Measurements from ENCODE around the gene ZNF687.

ZNF687 gene

GRCh38 chr1:151281225-151281968, 702 bp upstream of the ZNF687 start:
- DNase-seq = peak; percentile 99 to 100 (median 99)

- DNase-seq = peak in 1 of 3 experiments; percentile 67
Observed at GRCh38 chr1:151282883-151283725, 1.0 kb downstream of the ZNF687 start.

GRCh38 chr1:151284013-151284577, 2.0 kb downstream of the ZNF687 start:
- no peak for DNase-seq

- no peak for DNase-seq
Observed at GRCh38 chr1:151286619-151287340, 4.7 kb downstream of the ZNF687 start.

GRCh38 chr1:151287341-151287699, 5.2 kb downstream of the ZNF687 start:
- no peak for DNase-seq

- DNase-seq = no peak
Observed at GRCh38 chr1:151287767-151288500, 5.8 kb downstream of the ZNF687 start.

GRCh38 chr1:151288502-151288901, 6.4 kb downstream of the ZNF687 start:
- DNase-seq = no peak

GRCh38 chr1:151289080-151289935, 7.2 kb downstream of the ZNF687 start:
- DNase-seq = no peak

GRCh38 chr1:151289991-151290708, 8.1 kb downstream of the ZNF687 start:
- DNase-seq = no peak

GRCh38 chr1:151290709-151291303, 8.7 kb downstream of the ZNF687 start:
- no peak for DNase-seq

GRCh38 chr1:151292207-151293030, 10.3 kb downstream of the ZNF687 start:
- DNase-seq = no peak

- no peak for DNase-seq
Observed at GRCh38 chr1:151293093-151293492, 11.0 kb downstream of the ZNF687 start.

- DNase-seq = no peak
Observed at GRCh38 chr1:151294742-151295462, 12.8 kb downstream of the ZNF687 start.

GRCh38 chr1:151309811-151310323, 27.8 kb downstream of the ZNF687 start:
- no peak for DNase-seq

GRCh38 chr1:151311011-151311410, 28.9 kb downstream of the ZNF687 start:
- no peak for DNase-seq

GRCh38 chr1:151311589-151312331, 29.7 kb downstream of the ZNF687 start:
- no peak for DNase-seq

GRCh38 chr1:151312411-151312810, 30.3 kb downstream of the ZNF687 start:
- DNase-seq = no peak

GRCh38 chr1:151312826-151313225, 30.7 kb downstream of the ZNF687 start:
- no peak for DNase-seq

Measured in NCI-H1417 (cell line).